Measurements from ENCODE around the gene TBL2.

DNA sequence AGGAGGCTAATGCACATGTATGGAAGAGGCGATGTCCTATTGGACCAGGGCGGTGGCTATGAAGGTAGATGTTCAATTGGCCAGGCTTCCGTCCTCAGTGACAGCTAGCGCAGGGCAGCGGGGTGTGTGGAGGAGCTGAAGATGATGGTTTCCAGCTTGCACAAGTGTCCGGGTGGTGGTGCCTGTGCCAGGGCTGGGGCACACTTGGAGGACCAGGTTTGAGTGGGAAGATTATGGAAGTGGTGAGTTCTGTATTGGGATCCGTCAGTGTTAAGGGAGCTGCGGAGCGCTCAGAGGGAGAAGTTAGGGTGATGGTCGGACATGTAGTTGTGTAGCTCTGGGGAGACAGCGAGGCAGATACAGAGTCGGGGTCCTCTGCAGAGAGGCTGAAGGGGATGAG, 8.5 kb upstream of the TBL2 start:
- no peak for TF ChIP-seq YY1 (IDR thresholded peaks at IDR 0.05; ENCODE audit: insufficient read depth, insufficient read length)
- no peak for TF ChIP-seq ZNF274 (IDR thresholded peaks at IDR 0.05; ENCODE audit: low read depth, low read length)
- no peak for TF ChIP-seq SUZ12 (IDR thresholded peaks at IDR 0.05; ENCODE audit: extremely low read depth, insufficient read depth, insufficient read length)
